Endothelial cell (in vitro differentiated cells): ENCODE results near the gene ZNF384. TPM values are rescaled to one million over a fixed set of nuclear protein-coding genes. Genes with fewer than 3 reads are reported as not detected.

Experiments used
- DNase-seq: peaks from one replicate; pipeline ENCODE4 v3.0.0; 2021; ENCODE audit warnings: low spot score
- H3K27ac Mint-ChIP-seq: one replicate; pipeline ENCODE4 v1.8.0; 2021; ENCODE audit warnings: mixed read lengths, inconsistent platforms; ENCODE audit not compliant: unreplicated experiment
- H3K27me3 Mint-ChIP-seq: one replicate; pipeline ENCODE4 v1.8.0; 2021; ENCODE audit warnings: mild to moderate bottlenecking, moderate library complexity, mixed read lengths, inconsistent platforms; ENCODE audit not compliant: unreplicated experiment
- H3K36me3 Mint-ChIP-seq: one replicate; pipeline ENCODE4 v1.8.0; 2021; ENCODE audit warnings: mild to moderate bottlenecking, low read depth, mixed read lengths, inconsistent platforms; ENCODE audit not compliant: unreplicated experiment
- H3K4me1 Mint-ChIP-seq: one replicate; pipeline ENCODE4 v1.8.0; 2021; ENCODE audit warnings: mild to moderate bottlenecking, mixed read lengths, inconsistent platforms; ENCODE audit not compliant: unreplicated experiment
- H3K4me3 Mint-ChIP-seq: one replicate; pipeline ENCODE4 v1.8.0; 2021; ENCODE audit warnings: mild to moderate bottlenecking, mixed read lengths, inconsistent platforms; ENCODE audit not compliant: unreplicated experiment
- H3K9me3 Mint-ChIP-seq: one replicate; pipeline ENCODE4 v1.8.0; 2021; ENCODE audit warnings: mixed read lengths, inconsistent platforms; ENCODE audit not compliant: unreplicated experiment
- total RNA-seq: library from RNA; stranded (reverse); fragmentation: NEBNext Ultra II Directional; extraction: Animal tissue kit (Norgen Biotek cat#: 25700); gene quantifications from one replicate; pipeline ENCODE4 v1.2.1, GENCODE V29; 2021; ENCODE audit not compliant: unreplicated experiment
- TF ChIP-seq, protein P1 (sequence below): fragments of 200-600 bp; sonication (generic); IDR thresholded peaks from one replicate; pipeline ENCODE4 v1.5.0; 2021; ENCODE audit warnings: antibody characterized with exemption; ENCODE audit not compliant: unreplicated experiment

The ZNF384 gene
- total RNA-seq, 1 donor from 2014 or later: 85.2 TPM

GRCh38 chr12:6639151-6639801, 49.9 kb downstream of the ZNF384 start:
- no peak for DNase-seq
- Mint-ChIP-seq H3K36me3 (peaks cover 19% of the 10 kb centered on the region), H3K4me3 (peak overlapping the region; percentile 60), H3K27ac (peak overlapping the region; percentile 91), H3K4me1 (peaks cover 75% of the 10 kb centered on the region), H3K27me3 (peaks cover 8% of the 10 kb centered on the region), H3K9me3 (no peaks in the 10 kb centered on the region)
- TF ChIP-seq, protein P1, sequence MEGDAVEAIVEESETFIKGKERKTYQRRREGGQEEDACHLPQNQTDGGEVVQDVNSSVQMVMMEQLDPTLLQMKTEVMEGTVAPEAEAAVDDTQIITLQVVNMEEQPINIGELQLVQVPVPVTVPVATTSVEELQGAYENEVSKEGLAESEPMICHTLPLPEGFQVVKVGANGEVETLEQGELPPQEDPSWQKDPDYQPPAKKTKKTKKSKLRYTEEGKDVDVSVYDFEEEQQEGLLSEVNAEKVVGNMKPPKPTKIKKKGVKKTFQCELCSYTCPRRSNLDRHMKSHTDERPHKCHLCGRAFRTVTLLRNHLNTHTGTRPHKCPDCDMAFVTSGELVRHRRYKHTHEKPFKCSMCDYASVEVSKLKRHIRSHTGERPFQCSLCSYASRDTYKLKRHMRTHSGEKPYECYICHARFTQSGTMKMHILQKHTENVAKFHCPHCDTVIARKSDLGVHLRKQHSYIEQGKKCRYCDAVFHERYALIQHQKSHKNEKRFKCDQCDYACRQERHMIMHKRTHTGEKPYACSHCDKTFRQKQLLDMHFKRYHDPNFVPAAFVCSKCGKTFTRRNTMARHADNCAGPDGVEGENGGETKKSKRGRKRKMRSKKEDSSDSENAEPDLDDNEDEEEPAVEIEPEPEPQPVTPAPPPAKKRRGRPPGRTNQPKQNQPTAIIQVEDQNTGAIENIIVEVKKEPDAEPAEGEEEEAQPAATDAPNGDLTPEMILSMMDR: no peak

- Mint-ChIP-seq H3K27me3 (peaks cover 6% of the 10 kb centered on the region), H3K36me3 (peaks cover 19% of the 10 kb centered on the region), H3K9me3 (no peaks in the 10 kb centered on the region), H3K4me1 (peaks cover 68% of the 10 kb centered on the region), H3K4me3 (peak overlapping the region; percentile 39), H3K27ac (peak overlapping the region; percentile 81)
- no peak for DNase-seq
- TF ChIP-seq, protein P1: no peak
Observed at GRCh38 chr12:6638305-6638704, 50.9 kb downstream of the ZNF384 start.

DNA sequence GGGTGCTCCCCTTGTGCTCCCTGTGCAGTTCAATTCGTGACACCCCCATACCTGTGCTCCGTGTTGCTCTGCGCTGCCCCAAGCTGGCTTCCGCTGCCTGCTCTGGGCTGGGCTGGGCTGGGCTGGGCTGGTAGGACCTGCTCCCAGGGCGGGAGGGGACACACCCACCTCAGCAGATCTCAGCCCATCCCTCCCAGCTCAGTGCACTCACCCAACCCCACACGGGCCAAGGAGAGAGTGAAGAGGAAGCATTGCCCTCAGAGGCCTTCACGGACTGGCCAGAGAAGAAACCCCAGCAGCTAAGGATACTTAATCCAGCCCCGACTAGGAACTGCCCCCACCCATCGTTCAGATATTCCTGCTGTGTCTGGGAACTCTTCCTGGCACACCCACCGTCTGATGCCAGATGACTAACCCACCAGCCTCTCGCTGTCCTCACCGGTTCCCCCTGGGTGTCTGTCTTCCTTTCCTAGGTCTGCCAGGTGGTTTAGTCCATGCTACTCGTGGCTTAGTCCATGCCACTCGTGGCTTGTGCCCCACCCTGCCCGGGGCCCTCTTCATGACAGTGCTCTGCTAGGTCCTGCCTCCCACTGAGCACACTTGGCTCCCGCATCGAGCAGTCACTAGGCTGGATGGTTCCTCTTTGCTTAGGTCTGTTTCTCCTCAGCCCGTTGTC, 53.2 kb downstream of the ZNF384 start, which contains the start of gene LPAR5:
TSS of gene LPAR5 (minus strand) at position 104 of the 676 bp plus-strand sequence. CDS start 14,711 bp downstream, outside the sequence.
- peaks cover 4% of the 10 kb centered on the region for H3K27me3 Mint-ChIP-seq
- peaks cover 5% of the 10 kb centered on the region for H3K36me3 Mint-ChIP-seq
- H3K4me3 Mint-ChIP-seq: no peak within 1 kb of the TSS
- DNase-seq: no peak
- no peaks in the 10 kb centered on the region for H3K9me3 Mint-ChIP-seq
- TF ChIP-seq, protein P1: no peak
- peaks cover 69% of the 10 kb centered on the region for H3K4me1 Mint-ChIP-seq
- no peak within 1 kb of the TSS for H3K27ac Mint-ChIP-seq

DNA sequence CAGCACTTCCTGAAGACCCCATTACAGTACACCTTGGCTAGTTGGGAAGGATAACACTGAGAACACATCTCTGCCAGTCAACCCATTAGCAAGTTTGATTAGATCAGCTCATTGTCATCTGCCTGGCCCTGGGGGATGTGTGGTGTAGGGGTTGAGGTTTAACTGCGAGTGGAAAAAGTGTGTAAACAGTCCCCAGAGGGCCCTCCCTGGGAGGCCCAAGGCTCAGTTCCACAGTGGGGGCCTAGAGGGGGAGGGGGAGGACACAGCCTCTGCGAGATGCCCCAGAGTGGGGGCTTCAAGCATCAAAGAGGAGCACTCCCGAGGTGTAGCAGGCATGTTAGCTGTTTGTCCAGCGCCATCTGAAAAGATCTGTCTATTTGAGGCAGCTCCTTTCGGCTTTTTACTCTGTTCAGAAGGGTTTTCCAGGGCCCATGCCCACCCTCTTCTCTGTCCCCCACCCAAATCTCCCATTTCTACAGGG, 53.8 kb downstream of the ZNF384 start:
- Mint-ChIP-seq H3K27me3 (peaks cover 4% of the 10 kb centered on the region), H3K4me3 (no peak overlapping the region), H3K27ac (no peak overlapping the region), H3K9me3 (no peaks in the 10 kb centered on the region), H3K4me1 (peaks cover 69% of the 10 kb centered on the region), H3K36me3 (no peaks in the 10 kb centered on the region)
- TF ChIP-seq, protein P1: no peak
- DNase-seq: no peak
